Gastrocnemius medialis (tissue), 4 donors: ENCODE results near the gene SPATA2. TPM values are rescaled to one million over a fixed set of nuclear protein-coding genes. Genes with fewer than 3 reads are reported as not detected.
"Not testable (repeated sequence)": the region's sequence is repeated elsewhere in the genome, so short reads cannot be mapped to it uniquely, and the experiment has no call there.

ENCODE experiments used
- ATAC-seq, 2 donors: fragments of 150-250 bp; one replicate each; pipeline ENCODE4 v1.9.1; 2016
- DNase-seq, 2 donors: peaks; one replicate each; pipeline ENCODE4 v3.0.0-alpha.2; 2019
- H3K27ac ChIP-seq, 4 donors: fragments of 200-600 bp; sonication (generic); 1 replicate in 1 of 4; 2 replicates in 3 of 4; pipeline ENCODE4 v1.5.1; 2016 to 2018; ENCODE audit warnings: mild to moderate bottlenecking in 2 of 4, moderate library complexity in 1 of 4
- H3K27me3 ChIP-seq, 3 donors: fragments of 200-600 bp; sonication (generic) in 2 of 3; 1 replicate in 1 of 3; 2 replicates in 2 of 3; pipeline versions ENCODE4 v1.5.1 to v1.6.0; 2016 to 2019; ENCODE audit warnings: mild to moderate bottlenecking in 1 of 3, moderate library complexity in 1 of 3
- H3K36me3 ChIP-seq, 2 donors: fragments of 200-600 bp; sonication (generic) in 1 of 2; one replicate each; pipeline ENCODE4 v1.5.1; 2017 to 2018
- H3K4me1 ChIP-seq, 2 donors: fragments of 200-600 bp; sonication (generic) in 1 of 2; one replicate each; pipeline ENCODE4 v1.5.1; 2016 to 2017; ENCODE audit warnings: mild to moderate bottlenecking in 2 of 2
- H3K4me3 ChIP-seq, 4 donors: fragments of 200-600 bp; sonication (generic) in 3 of 4; 1 replicate in 1 of 4; 2 replicates in 3 of 4; pipeline ENCODE4 v1.5.1; 2016 to 2019; ENCODE audit warnings: mild to moderate bottlenecking in 2 of 4
- H3K9me3 ChIP-seq, 3 donors: fragments of 200-600 bp; sonication (generic) in 2 of 3; 1 replicate in 1 of 3; 2 replicates in 2 of 3; pipeline ENCODE4 v1.5.1; 2016 to 2019
- CTCF ChIP-seq, 5 experiments: fragments of 450-650 bp in 3 of 5; fragments of 200-600 bp in 2 of 5; sonication (generic) in 2 of 5; IDR thresholded peaks in 4 of 5; conservative IDR thresholded peaks in 1 of 5; 1 replicate in 4 of 5; 2 replicates in 1 of 5; pipeline ENCODE4 v1.5.1; 2016 to 2019; ENCODE audit warnings: antibody characterized with exemption in 5 of 5, mild to moderate bottlenecking in 3 of 5, moderate library complexity in 3 of 5
- POLR2A ChIP-seq, 2 donors: fragments of 450-650 bp; IDR thresholded peaks; one replicate each; pipeline ENCODE4 v1.6.1; 2017; ENCODE audit warnings: antibody characterized with exemption in 2 of 2, mild to moderate bottlenecking in 2 of 2, moderate library complexity in 2 of 2
- in situ Hi-C, 4 donors: fragments of 200-750 bp; cut with MboI; loops; one replicate each; pipeline versions ENCODE4 v1.15.0 to v1.8.0; 2017; ENCODE audit warnings: low sequenced_read_pairs in 4 of 4
- intact Hi-C: fragments of 100-400 bp; cut with DNase I; formaldehyde crosslinking; loops from one replicate; pipeline ENCODE4 v1.15.1; 2023; ENCODE audit warnings: low total_unique reads
- total RNA-seq, 4 donors: library from RNA; depleted of rRNA; stranded (reverse); fragments of >200 nt; gene quantifications; one replicate each; pipeline versions ENCODE4 v1.1.0 to v1.2.3, GENCODE V29; 2016

SPATA2 gene, protein sequence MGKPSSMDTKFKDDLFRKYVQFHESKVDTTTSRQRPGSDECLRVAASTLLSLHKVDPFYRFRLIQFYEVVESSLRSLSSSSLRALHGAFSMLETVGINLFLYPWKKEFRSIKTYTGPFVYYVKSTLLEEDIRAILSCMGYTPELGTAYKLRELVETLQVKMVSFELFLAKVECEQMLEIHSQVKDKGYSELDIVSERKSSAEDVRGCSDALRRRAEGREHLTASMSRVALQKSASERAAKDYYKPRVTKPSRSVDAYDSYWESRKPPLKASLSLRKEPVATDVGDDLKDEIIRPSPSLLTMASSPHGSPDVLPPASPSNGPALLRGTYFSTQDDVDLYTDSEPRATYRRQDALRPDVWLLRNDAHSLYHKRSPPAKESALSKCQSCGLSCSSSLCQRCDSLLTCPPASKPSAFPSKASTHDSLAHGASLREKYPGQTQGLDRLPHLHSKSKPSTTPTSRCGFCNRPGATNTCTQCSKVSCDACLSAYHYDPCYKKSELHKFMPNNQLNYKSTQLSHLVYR
- 10 to 100 TPM in 2 of 4 donors, 1 to 10 TPM in 2; 7.7 to 10.7 (median 9.7) TPM for total RNA-seq

DNA sequence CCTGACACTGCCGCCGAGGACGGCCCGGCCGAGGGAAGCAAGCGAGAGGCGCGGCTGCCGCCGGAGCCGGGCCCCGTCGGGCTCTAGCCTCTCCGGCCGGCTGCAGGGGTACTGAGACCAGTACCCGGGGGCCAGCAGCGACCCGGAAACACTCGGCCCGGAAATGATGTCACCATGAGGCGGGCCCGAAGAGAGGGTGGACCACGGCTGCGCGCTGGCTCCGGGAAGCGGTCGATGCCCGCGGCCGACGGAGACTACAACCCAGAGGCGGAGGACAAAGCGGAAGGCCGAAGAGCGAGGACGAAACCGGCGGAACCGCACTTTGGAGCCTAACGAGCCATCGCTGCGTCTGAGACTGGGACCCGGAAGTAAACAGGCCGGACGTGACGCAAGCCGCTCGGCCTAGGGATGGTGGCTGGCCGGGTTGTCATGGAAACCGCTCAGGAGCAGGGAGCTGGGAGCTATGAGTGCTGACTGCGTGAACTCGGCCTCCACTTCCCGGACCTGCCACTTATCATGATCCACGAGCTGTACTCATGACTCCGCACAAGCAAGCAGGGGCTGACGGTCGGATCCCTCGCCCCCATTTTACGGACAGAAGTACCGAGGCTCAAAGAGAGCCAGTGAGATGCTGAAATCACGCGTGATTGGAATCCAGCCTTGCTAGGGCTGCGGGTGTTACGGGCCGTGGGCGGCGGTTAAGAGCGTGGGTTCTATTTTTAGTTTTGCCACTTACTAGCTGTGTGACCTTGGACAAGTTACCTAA, at the start of gene SPATA2:
Gene SPATA2 (minus strand): TSS at position 150 of the 766 bp plus-strand sequence. CDS start 7,039 bp downstream, outside the sequence.
- Histone ChIP-seq H3K4me1 (peaks cover 34 to 45% of the 10 kb centered on the region in 2 donors), H3K9me3 (no peaks in the 10 kb centered on the region), H3K27ac (peak within 1 kb of the TSS; percentile 94 to 100 (median 96)), H3K27me3 (no peaks in the 10 kb centered on the region), H3K4me3 (peak within 1 kb of the TSS; percentile 84 to 99 (median 92)), H3K36me3 (no peaks in the 10 kb centered on the region)
- peak; percentile 88 to 89 for TF ChIP-seq POLR2A (IDR thresholded peaks at IDR 0.05)
- TF ChIP-seq CTCF (IDR thresholded peaks at IDR 0.05 in 4 of 5, conservative IDR thresholded peaks at IDR 0.05 in 1 of 5): no peak
- peak; percentile 89 to 92 for ATAC-seq
- in situ Hi-C loops (no loop called here), intact Hi-C loops (loop anchor here (2.0 to 10.0 kb wide), 2 partner anchors 21 to 201 kb away; partner anchors contain the start of genes B4GALT5 and RNF114)
- peak; percentile 91 to 92 for DNase-seq

- H3K4me3 ChIP-seq: no peak overlapping the region
- H3K9me3 ChIP-seq: no peaks in the 10 kb centered on the region
- peaks cover 5 to 9% of the 10 kb centered on the region in 2 donors for H3K4me1 ChIP-seq
- no peaks in the 10 kb centered on the region for H3K27me3 ChIP-seq
- ATAC-seq: no peak
- TF ChIP-seq CTCF (IDR thresholded peaks at IDR 0.05 in 4 of 5, conservative IDR thresholded peaks at IDR 0.05 in 1 of 5) (no peak), POLR2A (IDR thresholded peaks at IDR 0.05) (no peak)
- H3K36me3 ChIP-seq: peaks cover 0 to 42% of the 10 kb centered on the region in 2 donors
- H3K27ac ChIP-seq: no peak overlapping the region
- in situ Hi-C loops (no loop called here), intact Hi-C loops (no loop called here)
- DNase-seq: no peak
Measured at GRCh38 chr20:49961413-49961812, 46.1 kb upstream of the SPATA2 start.

DNA sequence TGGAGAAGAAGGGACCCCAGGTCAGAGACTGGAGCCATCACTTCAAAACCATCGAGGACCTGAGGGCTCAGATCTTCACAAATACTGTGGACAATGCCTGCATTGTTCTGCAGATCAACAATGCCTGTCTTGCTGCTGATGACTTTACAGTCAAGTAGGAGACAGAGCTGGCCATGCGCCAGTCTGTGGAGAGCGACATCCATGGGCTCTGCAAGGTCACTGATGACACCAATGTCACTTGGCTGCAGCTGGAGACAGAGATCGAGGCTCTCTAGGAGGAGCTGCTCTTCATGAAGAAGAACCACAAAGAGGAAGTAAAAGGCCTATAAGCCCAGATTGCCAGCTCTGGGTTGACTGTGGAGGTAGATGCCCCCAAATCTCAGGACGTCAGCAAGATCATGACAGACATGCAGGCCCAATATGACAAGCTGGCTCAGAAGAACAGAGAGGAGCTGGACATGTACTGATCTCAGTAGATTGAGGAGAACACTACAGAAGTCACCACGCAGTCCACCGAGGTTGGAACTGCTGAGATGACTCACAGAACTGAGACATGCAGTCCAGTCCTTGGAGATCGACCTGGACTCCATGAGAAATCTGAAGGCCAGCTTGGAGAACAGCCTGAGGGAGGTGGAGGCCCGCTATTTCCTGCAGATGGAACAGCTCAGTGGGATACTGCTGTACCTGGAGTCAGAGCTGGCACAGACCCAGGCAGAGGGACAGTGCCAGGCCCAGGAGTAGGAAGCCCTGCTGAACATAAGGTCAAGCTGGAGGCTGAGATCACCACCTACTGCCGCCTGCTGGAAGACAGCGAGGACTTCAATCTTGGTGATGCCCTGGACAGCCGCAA, 42.0 kb upstream of the SPATA2 start:
- in situ Hi-C loops, H3K9me3 ChIP-seq, H3K4me3 ChIP-seq, ATAC-seq, H3K4me1 ChIP-seq, H3K27me3 ChIP-seq, intact Hi-C loops, H3K27ac ChIP-seq: not testable (repeated sequence)
- peak in 1 of 2 donors; percentile 50 for DNase-seq
- H3K36me3 ChIP-seq: peaks cover 0 to 72% of the 10 kb centered on the region in 2 donors

GRCh38 chr20:49956689-49957088, 41.4 kb upstream of the SPATA2 start:
- ATAC-seq (no peak), DNase-seq (no peak)
- peaks cover 1 to 78% of the 10 kb centered on the region in 2 donors for H3K36me3 ChIP-seq
- H3K4me3 ChIP-seq: no peak overlapping the region
- H3K9me3 ChIP-seq: no peaks in the 10 kb centered on the region
- TF ChIP-seq CTCF (IDR thresholded peaks at IDR 0.05 in 4 of 5, conservative IDR thresholded peaks at IDR 0.05 in 1 of 5) (no peak), POLR2A (IDR thresholded peaks at IDR 0.05) (no peak)
- no peaks in the 10 kb centered on the region for H3K4me1 ChIP-seq
- intact Hi-C loops (no loop called here), in situ Hi-C loops (no loop called here)
- no peaks in the 10 kb centered on the region for H3K27me3 ChIP-seq
- H3K27ac ChIP-seq: no peak overlapping the region

GRCh38 chr20:49955830-49956396, 40.6 kb upstream of the SPATA2 start:
- H3K9me3 ChIP-seq, in situ Hi-C loops, H3K27me3 ChIP-seq, intact Hi-C loops, DNase-seq, H3K4me1 ChIP-seq, H3K4me3 ChIP-seq, H3K27ac ChIP-seq: not testable (repeated sequence)
- ATAC-seq: peak in 1 of 2 donors; percentile 34
- peaks cover 2 to 84% of the 10 kb centered on the region in 2 donors for H3K36me3 ChIP-seq
